ENCODE measurements around the gene CD226.
"Not testable (repeated sequence)": the region's sequence is repeated elsewhere in the genome, so short reads cannot be mapped to it uniquely, and the experiment has no call there.

Gene CD226

GRCh38 chr18:69872661-69873060 lies 75.0 kb downstream of the CD226 start:
- DNase-seq (ENCODE audit: low spot score): no peak

GRCh38 chr18:69871363-69871762 lies 76.3 kb downstream of the CD226 start:
- no peak for DNase-seq (ENCODE audit: low spot score)

- DNase-seq (ENCODE audit: low spot score): no peak
Measured at GRCh38 chr18:69870736-69871135, 76.9 kb downstream of the CD226 start.

- DNase-seq (ENCODE audit: low spot score): no peak
Measured at GRCh38 chr18:69866212-69866611, 81.5 kb downstream of the CD226 start.

GRCh38 chr18:69865776-69866175 lies 81.9 kb downstream of the CD226 start:
- no peak for DNase-seq (ENCODE audit: low spot score)

GRCh38 chr18:69864802-69865201 lies 82.9 kb downstream of the CD226 start:
- DNase-seq (ENCODE audit: low spot score): not testable (repeated sequence)

GRCh38 chr18:69858897-69859296 lies 88.8 kb downstream of the CD226 start:
- DNase-seq (ENCODE audit: low spot score): no peak

GRCh38 chr18:69854455-69854854 lies 93.2 kb downstream of the CD226 start:
- DNase-seq (ENCODE audit: low spot score): no peak

- DNase-seq (ENCODE audit: low spot score): no peak
Measured at GRCh38 chr18:69853051-69853450, 94.6 kb downstream of the CD226 start.

- DNase-seq (ENCODE audit: low spot score): no peak
Measured at GRCh38 chr18:69845593-69846506, 101.8 kb downstream of the CD226 start.

GRCh38 chr18:69844656-69845055 lies 103.0 kb downstream of the CD226 start:
- no peak for DNase-seq (ENCODE audit: low spot score)

GRCh38 chr18:69843015-69843414 lies 104.7 kb downstream of the CD226 start:
- no peak for DNase-seq (ENCODE audit: low spot score)

- DNase-seq (ENCODE audit: low spot score): no peak
Measured at GRCh38 chr18:69841117-69841516, 106.6 kb downstream of the CD226 start.

GRCh38 chr18:69840445-69840844 lies 107.2 kb downstream of the CD226 start:
- no peak for DNase-seq (ENCODE audit: low spot score)

- no peak for DNase-seq (ENCODE audit: low spot score)
Measured at GRCh38 chr18:69840001-69840400, 107.7 kb downstream of the CD226 start.

GRCh38 chr18:69839497-69839896 lies 108.2 kb downstream of the CD226 start:
- no peak for DNase-seq (ENCODE audit: low spot score)

GRCh38 chr18:69838620-69839411 lies 108.9 kb downstream of the CD226 start:
- no peak for DNase-seq (ENCODE audit: low spot score)

GRCh38 chr18:69838003-69838402 lies 109.7 kb downstream of the CD226 start:
- no peak for DNase-seq (ENCODE audit: low spot score)

GRCh38 chr18:69834980-69835379 lies 112.7 kb downstream of the CD226 start:
- not testable (repeated sequence) for DNase-seq (ENCODE audit: low spot score)

- DNase-seq (ENCODE audit: low spot score): no peak
Measured at GRCh38 chr18:69830189-69830588, 117.5 kb downstream of the CD226 start.

- DNase-seq (ENCODE audit: low spot score): no peak
Measured at GRCh38 chr18:69820538-69820937, 127.1 kb downstream of the CD226 start.

GRCh38 chr18:69819460-69819859 lies 128.2 kb downstream of the CD226 start:
- no peak for DNase-seq (ENCODE audit: low spot score)

GRCh38 chr18:69817335-69817940 lies 130.2 kb downstream of the CD226 start:
- DNase-seq (ENCODE audit: low spot score): no peak

Data from LoVo (cell line).